Ishikawa (cell line): Measurements from ENCODE around the gene HAND1.

ENCODE experiments used
- CEBPB ChIP-seq: IDR thresholded peaks from 2 replicates; pipeline ENCODE4 v1.6.1; 2012
- CREB1 ChIP-seq: IDR thresholded peaks from 2 replicates; pipeline ENCODE4 v1.6.1; 2012; ENCODE audit warnings: low read depth
- EGR1 ChIP-seq: IDR thresholded peaks from 2 replicates; pipeline ENCODE4 v1.6.1; 2012
- EP300 ChIP-seq: IDR thresholded peaks from 2 replicates; pipeline ENCODE4 v1.6.1; 2012; ENCODE audit warnings: borderline replicate concordance
- FOXM1 ChIP-seq: IDR thresholded peaks from 2 replicates; pipeline ENCODE4 v1.6.1; 2012; ENCODE audit warnings: low read depth, borderline replicate concordance
- NFIC ChIP-seq: IDR thresholded peaks from 2 replicates; pipeline ENCODE4 v1.6.1; 2012
- RAD21 ChIP-seq: IDR thresholded peaks from 2 replicates; pipeline ENCODE4 v1.6.1; 2012; ENCODE audit warnings: low read depth
- REST ChIP-seq: IDR thresholded peaks from 2 replicates; pipeline ENCODE4 v1.6.1; 2012; ENCODE audit warnings: low read depth, mild to moderate bottlenecking
- TAF1 ChIP-seq: IDR thresholded peaks from 2 replicates; pipeline ENCODE4 v1.6.1; 2012; ENCODE audit warnings: low read depth, mild to moderate bottlenecking
- TCF12 ChIP-seq: IDR thresholded peaks from 2 replicates; pipeline ENCODE4 v1.6.1; 2012; ENCODE audit warnings: low read depth
- TEAD4 ChIP-seq: IDR thresholded peaks from 2 replicates; pipeline ENCODE4 v1.6.1; 2012
- YY1 ChIP-seq: IDR thresholded peaks from 2 replicates; pipeline ENCODE4 v1.6.1; 2012; ENCODE audit warnings: low read depth
- ZBTB7A ChIP-seq: IDR thresholded peaks from 2 replicates; pipeline ENCODE4 v1.6.1; 2012; ENCODE audit warnings: low read depth
- TF ChIP-seq, protein P1 (sequence below): IDR thresholded peaks from 2 replicates; pipeline ENCODE4 v1.6.1; 2012
- TF ChIP-seq, protein P2 (sequence below): IDR thresholded peaks from 2 replicates; pipeline ENCODE4 v1.6.1; 2012

Gene HAND1

GRCh38 chr5:154437281-154437965 lies 40.6 kb downstream of the HAND1 start:
- no peak for TF ChIP-seq TEAD4
- no peak for TF ChIP-seq YY1
- TF ChIP-seq, protein P1, sequence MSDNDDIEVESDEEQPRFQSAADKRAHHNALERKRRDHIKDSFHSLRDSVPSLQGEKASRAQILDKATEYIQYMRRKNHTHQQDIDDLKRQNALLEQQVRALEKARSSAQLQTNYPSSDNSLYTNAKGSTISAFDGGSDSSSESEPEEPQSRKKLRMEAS = no peak

DNA sequence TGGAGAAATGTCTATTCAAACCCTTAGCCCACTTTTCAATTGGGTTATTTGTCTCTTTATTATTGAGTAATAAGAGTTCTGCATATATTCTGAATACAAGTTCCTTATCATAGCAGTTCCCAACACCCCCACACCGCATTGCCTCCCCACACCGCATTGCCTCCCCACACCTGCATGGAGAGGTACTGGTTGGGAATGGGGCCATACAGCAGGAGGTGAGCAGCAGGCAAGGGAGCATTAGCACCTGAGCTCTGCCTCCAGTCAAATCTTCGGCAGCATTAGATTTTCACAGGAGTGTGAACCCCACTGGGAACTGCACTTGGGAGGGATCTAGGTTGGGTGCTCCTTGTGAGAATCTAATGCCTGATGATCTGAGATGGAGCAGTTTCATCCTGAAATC lies 42.8 kb downstream of the HAND1 start:
- no peak for TF ChIP-seq YY1
- no peak for TF ChIP-seq TCF12
- no peak for TF ChIP-seq RAD21
- TF ChIP-seq FOXM1 = no peak
- no peak for TF ChIP-seq REST
- no peak for TF ChIP-seq EP300
- TF ChIP-seq TAF1 = no peak

DNA sequence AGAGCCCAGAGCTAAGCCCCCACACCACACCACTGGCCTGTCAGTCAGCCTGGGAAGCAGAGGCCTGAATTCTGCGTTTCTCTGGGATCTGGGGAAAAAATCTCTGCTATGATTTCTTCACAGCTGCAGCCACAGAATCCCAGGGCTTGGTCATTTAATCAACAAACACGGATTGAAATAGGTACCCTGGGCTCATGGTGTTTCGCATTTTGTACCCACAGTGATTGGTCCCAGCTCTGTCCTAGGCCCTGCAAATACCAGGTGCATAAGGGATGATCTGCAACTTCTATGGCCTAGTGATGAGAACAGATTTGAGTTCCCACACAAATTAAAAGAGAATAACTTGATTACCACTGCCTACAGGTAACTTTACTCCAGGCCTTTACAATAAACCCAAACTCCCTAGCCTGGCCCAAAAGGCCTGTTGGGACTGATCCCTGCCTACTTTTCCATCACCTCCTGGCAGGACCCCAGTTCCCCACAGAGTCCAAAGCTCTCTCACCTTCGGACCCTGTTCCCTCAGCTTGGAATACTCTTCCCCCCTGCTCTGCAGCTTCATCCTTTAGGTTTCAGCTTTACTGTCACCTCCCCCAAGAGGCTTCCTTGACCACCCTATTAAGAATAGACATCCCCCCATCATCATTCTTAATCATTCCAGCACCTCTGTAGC lies 46.9 kb downstream of the HAND1 start:
- TF ChIP-seq TAF1 (no peak), RAD21 (no peak), EGR1 (no peak), ZBTB7A (no peak), REST (no peak), FOXM1 (no peak), TCF12 (no peak), CREB1 (no peak), TEAD4 (no peak), CEBPB (no peak)
- TF ChIP-seq, protein P1 = no peak
- TF ChIP-seq, protein P2, sequence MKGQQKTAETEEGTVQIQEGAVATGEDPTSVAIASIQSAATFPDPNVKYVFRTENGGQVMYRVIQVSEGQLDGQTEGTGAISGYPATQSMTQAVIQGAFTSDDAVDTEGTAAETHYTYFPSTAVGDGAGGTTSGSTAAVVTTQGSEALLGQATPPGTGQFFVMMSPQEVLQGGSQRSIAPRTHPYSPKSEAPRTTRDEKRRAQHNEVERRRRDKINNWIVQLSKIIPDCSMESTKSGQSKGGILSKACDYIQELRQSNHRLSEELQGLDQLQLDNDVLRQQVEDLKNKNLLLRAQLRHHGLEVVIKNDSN = no peak

DNA sequence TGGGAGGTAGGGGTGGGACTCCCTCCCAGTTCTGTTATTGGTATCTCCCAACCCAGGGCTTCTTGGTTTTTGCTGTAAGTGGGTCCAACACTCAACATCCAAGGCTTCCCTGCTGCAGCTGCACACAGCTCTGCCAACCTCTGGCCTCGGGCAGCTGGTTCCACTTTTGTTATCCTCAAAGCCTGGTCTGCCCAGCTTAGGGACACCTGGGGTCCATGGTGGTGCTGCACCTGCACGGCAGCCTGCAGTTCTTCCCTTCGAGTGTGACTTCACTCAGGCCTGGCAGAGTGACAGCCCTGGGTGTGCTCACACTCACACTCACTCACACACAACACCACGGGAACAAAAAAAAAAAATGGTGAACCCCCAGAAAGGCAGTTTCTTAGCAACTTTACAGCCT lies 47.6 kb downstream of the HAND1 start:
- no peak for TF ChIP-seq CEBPB
- TF ChIP-seq EGR1 = no peak
- TF ChIP-seq NFIC = no peak
- no peak for TF ChIP-seq TEAD4
- TF ChIP-seq CREB1 = no peak
- TF ChIP-seq EP300 = no peak
- no peak for TF ChIP-seq ZBTB7A
- no peak for TF ChIP-seq TAF1
- no peak for TF ChIP-seq RAD21

DNA sequence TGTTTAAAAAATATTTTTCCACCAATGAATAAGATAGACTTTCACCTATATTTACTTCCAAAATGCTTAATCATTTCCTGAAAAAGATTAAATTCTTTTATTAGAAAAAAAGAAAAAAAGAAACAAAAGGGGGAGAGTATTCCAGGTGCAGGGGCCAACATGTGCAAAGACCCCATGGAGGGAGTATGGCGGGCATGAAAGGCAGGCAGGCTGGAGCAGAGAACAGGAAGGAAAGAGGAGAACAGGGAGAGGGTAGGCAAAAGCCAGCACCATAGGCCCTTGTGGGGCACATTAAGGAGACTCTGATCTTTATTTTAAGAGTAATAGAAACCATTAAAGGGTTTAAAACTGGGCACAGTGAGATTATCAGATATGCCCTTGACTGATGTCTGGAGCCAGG lies 48.7 kb downstream of the HAND1 start:
- TF ChIP-seq REST = no peak
- no peak for TF ChIP-seq TCF12
- no peak for TF ChIP-seq NFIC
